Measurements from ENCODE around the gene HTR6.

Gene HTR6

GRCh38 chr1:19654386-19654785 lies 10.3 kb upstream of the HTR6 start:
- Histone ChIP-seq H3K27me3 (ENCODE audit: insufficient read depth, low read length, poor library complexity, severe bottlenecking) (no peaks in the 10 kb centered on the region), H2AFZ (ENCODE audit: low read length) (no peak overlapping the region), H3K79me2 (ENCODE audit: insufficient read depth, low read length) (no peaks in the 10 kb centered on the region), H4K20me1 (ENCODE audit: insufficient read depth, low read length, poor library complexity, severe bottlenecking) (no peaks in the 10 kb centered on the region), H3K9ac (ENCODE audit: low read depth, low read length, poor library complexity, severe bottlenecking) (no peak overlapping the region), H3K4me1 (ENCODE audit: insufficient read depth, low read length, poor library complexity, severe bottlenecking) (peaks cover 10% of the 10 kb centered on the region), H3K4me2 (ENCODE audit: low read depth, low read length, poor library complexity, severe bottlenecking) (no peak overlapping the region), H3F3A (ENCODE audit: low read depth) (no peaks in the 10 kb centered on the region), H3K36me3 (ENCODE audit: insufficient read depth, low read length) (no peaks in the 10 kb centered on the region), H3K9me2 (replicated peaks; ENCODE audit: low read depth, low read length) (no peaks in the 10 kb centered on the region), H3K4me3 (ENCODE audit: low read length, poor library complexity, severe bottlenecking) (no peak overlapping the region), H3K9me3 (ENCODE audit: insufficient read depth, low read depth, low read length) (no peaks in the 10 kb centered on the region)
- TF ChIP-seq EZH2phosphoT487 (IDR thresholded peaks at IDR 0.05; ENCODE audit: borderline replicate concordance), result no peak
- TF ChIP-seq CTCF (conservative IDR thresholded peaks at IDR 0.05; ENCODE audit: low read length), result no peak

- Histone ChIP-seq H3K4me3 (ENCODE audit: low read length, poor library complexity, severe bottlenecking) (no peak overlapping the region), H3K9ac (ENCODE audit: low read depth, low read length, poor library complexity, severe bottlenecking) (no peak overlapping the region), H3K36me3 (ENCODE audit: insufficient read depth, low read length) (no peaks in the 10 kb centered on the region), H3F3A (ENCODE audit: low read depth) (no peaks in the 10 kb centered on the region), H3K9me2 (replicated peaks; ENCODE audit: low read depth, low read length) (no peaks in the 10 kb centered on the region), H3K9me3 (ENCODE audit: insufficient read depth, low read depth, low read length) (no peaks in the 10 kb centered on the region), H3K4me1 (ENCODE audit: insufficient read depth, low read length, poor library complexity, severe bottlenecking) (peaks cover 10% of the 10 kb centered on the region), H3K27me3 (ENCODE audit: insufficient read depth, low read length, poor library complexity, severe bottlenecking) (no peaks in the 10 kb centered on the region), H3K4me2 (ENCODE audit: low read depth, low read length, poor library complexity, severe bottlenecking) (no peak overlapping the region), H3K79me2 (ENCODE audit: insufficient read depth, low read length) (no peaks in the 10 kb centered on the region), H4K20me1 (ENCODE audit: insufficient read depth, low read length, poor library complexity, severe bottlenecking) (no peaks in the 10 kb centered on the region), H2AFZ (ENCODE audit: low read length) (no peak overlapping the region)
- no peak for TF ChIP-seq EZH2phosphoT487 (IDR thresholded peaks at IDR 0.05; ENCODE audit: borderline replicate concordance)
- TF ChIP-seq CTCF (conservative IDR thresholded peaks at IDR 0.05; ENCODE audit: low read length), result no peak
Observed at GRCh38 chr1:19654886-19655717, 9.6 kb upstream of the HTR6 start.

- Histone ChIP-seq H3K4me2 (ENCODE audit: low read depth, low read length, poor library complexity, severe bottlenecking) (no peak overlapping the region), H3K9me3 (ENCODE audit: insufficient read depth, low read depth, low read length) (no peaks in the 10 kb centered on the region), H3K79me2 (ENCODE audit: insufficient read depth, low read length) (no peaks in the 10 kb centered on the region), H3K9ac (ENCODE audit: low read depth, low read length, poor library complexity, severe bottlenecking) (no peak overlapping the region), H3K36me3 (ENCODE audit: insufficient read depth, low read length) (no peaks in the 10 kb centered on the region), H3K4me1 (ENCODE audit: insufficient read depth, low read length, poor library complexity, severe bottlenecking) (peaks cover 10% of the 10 kb centered on the region), H3K27me3 (ENCODE audit: insufficient read depth, low read length, poor library complexity, severe bottlenecking) (no peaks in the 10 kb centered on the region), H4K20me1 (ENCODE audit: insufficient read depth, low read length, poor library complexity, severe bottlenecking) (no peaks in the 10 kb centered on the region), H2AFZ (ENCODE audit: low read length) (no peak overlapping the region), H3K9me2 (replicated peaks; ENCODE audit: low read depth, low read length) (no peaks in the 10 kb centered on the region), H3K4me3 (ENCODE audit: low read length, poor library complexity, severe bottlenecking) (no peak overlapping the region), H3F3A (ENCODE audit: low read depth) (no peaks in the 10 kb centered on the region)
- no peak for TF ChIP-seq CTCF (conservative IDR thresholded peaks at IDR 0.05; ENCODE audit: low read length)
- no peak for TF ChIP-seq EZH2phosphoT487 (IDR thresholded peaks at IDR 0.05; ENCODE audit: borderline replicate concordance)
Observed at GRCh38 chr1:19655718-19656080, 9.0 kb upstream of the HTR6 start.

Measured in Loucy (cell line).